HepG2 (cell line): Measurements from ENCODE around the gene CMTM5. TPM values are rescaled to one million over a fixed set of nuclear protein-coding genes. Genes with fewer than 3 reads are reported as not detected.

Source experiments
- ADNP ChIP-seq: sonication (generic); formaldehyde crosslinking; IDR thresholded peaks from 2 replicates; pipeline ENCODE4 v1.4.0; 2020; ENCODE audit warnings: missing genetic modification reagents
- BCLAF1 ChIP-seq: fragments of 450-650 bp; IDR thresholded peaks from 2 replicates; pipeline ENCODE4 v1.6.1; 2017; ENCODE audit warnings: mild to moderate bottlenecking
- CEBPG ChIP-seq: IDR thresholded peaks from 2 replicates; pipeline ENCODE4 v1.6.1; 2016
- GATAD1 ChIP-seq: IDR thresholded peaks from 2 replicates; pipeline ENCODE4 v1.6.1; 2016; ENCODE audit warnings: missing genetic modification reagents, missing compliant biosample characterization
- HBP1 ChIP-seq: IDR thresholded peaks from 2 replicates; pipeline ENCODE4 v1.6.1; 2016; ENCODE audit warnings: low read depth, control low read depth
- MBNL3 ChIP-seq: fragments of 250-450 bp; sonication (Bioruptor Pico); conservative IDR thresholded peaks from 2 replicates; pipeline ENCODE4 v1.8.0; 2022; ENCODE audit warnings: mild to moderate bottlenecking, inconsistent platforms
- RAD21 ChIP-seq: fragments of 450-650 bp; formaldehyde crosslinking; IDR thresholded peaks from 2 replicates; pipeline ENCODE4 v1.5.0; 2020; ENCODE audit warnings: mild to moderate bottlenecking
- SRF ChIP-seq: IDR thresholded peaks from 2 replicates; pipeline ENCODE4 v1.6.1; 2011; ENCODE audit warnings: mild to moderate bottlenecking, low read depth, low read length, moderate library complexity
- TRIM24 ChIP-seq: sonication (generic); formaldehyde crosslinking; IDR thresholded peaks from 2 replicates; pipeline ENCODE4 v1.8.0; 2022; ENCODE audit warnings: mild to moderate bottlenecking, missing genetic modification reagents
- ZFP62 ChIP-seq: sonication (generic); formaldehyde crosslinking; IDR thresholded peaks from 2 replicates; pipeline ENCODE4 v1.4.0; 2020; ENCODE audit warnings: missing genetic modification reagents
- ZFX ChIP-seq: sonication (generic); formaldehyde crosslinking; IDR thresholded peaks from 2 replicates; pipeline ENCODE4 v1.4.0; 2020; ENCODE audit warnings: mild to moderate bottlenecking, low read depth, missing genetic modification reagents, moderate library complexity
- ZNF10 ChIP-seq: sonication (generic); formaldehyde crosslinking; IDR thresholded peaks from 2 replicates; pipeline ENCODE4 v1.4.0; 2020; ENCODE audit warnings: mild to moderate bottlenecking, low read depth, missing genetic modification reagents, borderline replicate concordance
- ZNF251 ChIP-seq: sonication (generic); formaldehyde crosslinking; IDR thresholded peaks from 2 replicates; pipeline ENCODE4 v1.9.0; 2021; ENCODE audit warnings: mild to moderate bottlenecking, missing genetic modification reagents
- ZNF263 ChIP-seq: sonication (generic); formaldehyde crosslinking; IDR thresholded peaks from 2 replicates; pipeline ENCODE4 v1.4.0; 2020; ENCODE audit warnings: missing genetic modification reagents
- ZNF451 ChIP-seq: sonication (generic); formaldehyde crosslinking; IDR thresholded peaks from 2 replicates; pipeline ENCODE4 v1.5.0; 2020; ENCODE audit warnings: mild to moderate bottlenecking, missing genetic modification reagents
- ZNF501 ChIP-seq: sonication (generic); formaldehyde crosslinking; IDR thresholded peaks from 2 replicates; pipeline ENCODE4 v1.5.1; 2020; ENCODE audit warnings: mild to moderate bottlenecking, moderate library complexity, missing genetic modification reagents
- ZNF646 ChIP-seq: sonication (generic); formaldehyde crosslinking; IDR thresholded peaks from 2 replicates; pipeline ENCODE4 v1.9.0; 2021; ENCODE audit warnings: mild to moderate bottlenecking, missing genetic modification reagents
- ZNF761 ChIP-seq: sonication (generic); formaldehyde crosslinking; conservative IDR thresholded peaks from 2 replicates; pipeline ENCODE4 v1.4.0; 2020; ENCODE audit warnings: mild to moderate bottlenecking, missing genetic modification reagents
- polyA plus RNA-seq, 8 experiments: library from polyadenylated mRNA; depleted of rRNA in 3 of 8; stranded (reverse) in 7 of 8; unstranded in 1 of 8; fragments of >200 nt; fragmentation: Illumina TruSeq in 4 of 8; extraction: Trizol in 4 of 8; gene quantifications; 2 replicates each; pipeline versions ENCODE4 v1.2.1 to v1.2.3, GENCODE V29; 2011 to 2016; ENCODE audit warnings: low read depth in 4 of 8, missing spikeins in 1 of 8, mixed read lengths in 1 of 8; ENCODE audit not compliant: insufficient read depth in 1 of 8
- total RNA-seq, 5 experiments: library from RNA; depleted of rRNA; stranded (reverse); fragments of >200 nt; fragmentation: Illumina TruSeq; extraction: Trizol; gene quantifications; 2 replicates each; pipeline ENCODE4 v1.2.3, GENCODE V29; 2016; ENCODE audit warnings: low read depth in 1 of 5

The CMTM5 gene
- total and polyA plus RNA-seq, 2 of the 13 experiments (the other 11 are each of a cell fraction or from before 2014, with no cell fraction given): not detected

- TF ChIP-seq ZNF646 (CRISPR knock-in tag): no peak
- TF ChIP-seq BCLAF1: no peak
- TF ChIP-seq MBNL3: no peak
- TF ChIP-seq HBP1 (CRISPR knock-in tag): 0 out of 2 replicates have a peak, but pooled peaks have one; percentile 10
- no peak for TF ChIP-seq RAD21 (CRISPR knock-in tag)
- no peak for TF ChIP-seq ZFP62
- TF ChIP-seq ZFX (CRISPR knock-in tag): 0 out of 2 replicates have a peak, but pooled peaks have one; percentile 19
- TF ChIP-seq TRIM24 (CRISPR knock-in tag): no peak
- peak; percentile 49 for TF ChIP-seq CEBPG (CRISPR knock-in tag)
- TF ChIP-seq ZNF263 (CRISPR knock-in tag): no peak
- no peak for TF ChIP-seq ZNF251 (CRISPR knock-in tag)
- TF ChIP-seq SRF: no peak
- TF ChIP-seq GATAD1 (CRISPR knock-in tag): no peak
- 0 out of 2 replicates have a peak, but pooled peaks have one; percentile 25 for TF ChIP-seq ZNF10 (CRISPR knock-in tag)
- TF ChIP-seq ZNF761 (CRISPR knock-in tag): peak; percentile 39; the same call in 1 of the 2 replicates
- no peak for TF ChIP-seq ZNF451 (CRISPR knock-in tag)
- no peak for TF ChIP-seq ZNF501 (CRISPR knock-in tag)
- TF ChIP-seq ADNP (CRISPR knock-in tag): no peak
These were observed 23.4 kb upstream of the CMTM5 start (continued) for GRCh38 chr14:23353433-23353780.
